ENCODE results near the gene AMD1.
"Not testable (repeated sequence)": the region's sequence is repeated elsewhere in the genome, so short reads cannot be mapped to it uniquely, and the experiment has no call there.

Gene AMD1

GRCh38 chr6:110876806-110877564, 2.4 kb downstream of the AMD1 start:
- DNase-seq, result no peak

DNA sequence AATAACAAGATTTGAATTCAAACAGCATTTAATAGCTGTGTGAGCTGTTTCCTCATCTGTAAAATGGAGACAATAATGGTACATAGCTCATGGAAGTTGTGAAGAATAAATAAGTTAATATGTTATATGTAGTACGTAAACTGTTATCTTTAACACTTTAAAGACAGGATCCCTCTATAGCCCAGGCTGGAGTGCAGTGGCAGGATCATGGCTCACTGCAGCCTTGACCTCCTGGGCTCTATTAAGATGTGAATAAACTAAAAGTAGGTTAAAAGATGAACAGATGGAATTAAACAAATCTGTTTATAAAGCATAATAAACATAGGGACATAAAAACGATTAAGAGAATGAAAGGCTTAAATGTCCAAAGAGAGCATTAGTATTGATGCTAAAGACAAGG, 3.0 kb downstream of the AMD1 start:
- DNase-seq, result no peak

DNA sequence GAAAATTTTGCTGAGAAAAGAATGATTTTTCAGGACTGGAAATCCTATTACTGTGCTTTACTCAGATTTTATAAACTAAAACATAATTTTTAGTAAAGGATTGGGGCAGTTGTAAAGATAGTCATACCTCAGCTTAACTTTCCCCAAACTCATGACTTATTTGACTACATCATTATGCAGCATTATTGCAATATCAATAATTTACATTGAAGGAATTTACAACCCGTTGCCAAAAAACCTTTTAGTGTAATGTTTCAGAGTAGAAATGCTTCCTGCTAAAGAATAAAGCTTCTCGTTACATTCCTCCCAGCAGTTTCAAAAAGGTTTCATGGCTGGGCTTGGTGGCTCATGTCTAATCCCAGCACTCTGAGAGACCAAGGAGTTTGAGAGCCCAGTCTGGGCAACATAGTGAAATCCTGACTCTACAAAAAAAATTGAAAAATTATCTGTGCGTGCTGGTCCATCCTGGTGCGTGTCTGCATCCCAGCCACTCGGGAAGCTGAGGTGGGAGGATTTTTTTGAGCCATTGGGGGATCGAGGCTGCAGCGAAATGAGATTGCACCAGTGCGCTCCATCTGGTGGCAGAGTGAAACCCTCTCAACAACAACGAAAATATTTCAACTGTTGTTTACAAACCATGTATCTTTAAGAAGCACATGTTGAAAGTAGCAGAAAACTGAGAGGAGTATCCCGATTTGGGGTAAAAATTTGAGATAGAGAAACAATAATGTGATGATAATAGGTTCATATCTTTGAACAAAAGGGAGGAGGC, 4.4 kb downstream of the AMD1 start:
- peak in 38 of 58 donors; percentile 4 to 62 (median 26) for DNase-seq

- no peak for DNase-seq
Measured at GRCh38 chr6:110880651-110881050, 6.1 kb downstream of the AMD1 start.

DNA sequence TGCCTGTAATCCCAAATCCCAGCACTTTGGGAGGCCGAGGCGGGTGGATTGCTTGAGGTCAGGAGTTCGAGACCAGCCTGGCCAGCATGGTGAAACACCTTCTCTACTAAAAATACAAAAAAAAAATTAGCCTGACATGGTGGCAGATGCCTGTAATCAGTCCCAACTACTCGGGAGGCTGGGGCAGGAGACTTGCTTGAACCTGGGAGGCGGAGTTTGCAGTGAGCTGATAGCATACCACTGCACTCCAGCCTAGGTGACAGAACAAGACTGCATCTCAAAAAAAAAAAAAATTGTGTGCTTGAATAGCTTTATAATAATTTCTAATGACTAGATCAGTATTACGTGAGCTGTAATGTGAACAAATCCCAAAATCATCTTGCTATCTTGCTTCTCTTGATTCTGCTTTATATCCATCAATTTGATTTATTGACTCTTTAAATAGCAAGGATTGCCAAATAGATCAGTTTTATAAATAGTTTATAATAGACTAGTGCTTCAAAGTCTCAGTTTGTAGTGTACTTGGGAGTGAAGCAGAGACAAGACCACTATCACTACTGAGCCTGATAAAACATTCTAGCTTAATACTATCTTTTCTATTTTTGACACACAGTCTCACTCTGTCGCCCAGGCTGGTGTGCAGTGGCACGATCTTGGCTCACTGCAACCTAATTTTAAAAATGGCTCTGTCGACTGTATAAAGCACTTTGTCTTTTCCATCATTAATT, 7.1 kb downstream of the AMD1 start:
- DNase-seq, result no peak

GRCh38 chr6:110882274-110882619, 7.7 kb downstream of the AMD1 start:
- DNase-seq, result no peak

GRCh38 chr6:110882824-110883554, 8.4 kb downstream of the AMD1 start:
- DNase-seq, result peak in 2 of 58 donors; percentile 12 to 15

DNA sequence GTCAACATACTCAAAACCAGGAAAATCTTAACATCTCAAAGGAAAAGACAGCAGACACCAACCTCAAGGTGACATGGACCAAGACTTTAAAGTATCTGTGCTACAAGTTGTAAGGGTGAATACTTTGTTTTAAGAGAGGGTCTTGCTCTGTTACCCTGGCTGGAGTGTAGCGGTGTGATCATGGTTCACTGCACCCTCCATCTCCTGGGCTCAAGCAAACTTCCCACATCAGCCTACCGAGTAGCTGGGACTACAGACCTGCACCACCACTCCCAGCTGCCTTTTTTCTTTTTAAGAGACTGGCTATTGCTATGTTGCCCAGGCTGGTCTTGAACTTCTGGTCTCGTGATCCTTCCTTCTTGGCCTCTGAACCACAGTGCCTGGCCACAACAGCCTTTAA, 9.7 kb downstream of the AMD1 start:
- no peak for DNase-seq

DNA sequence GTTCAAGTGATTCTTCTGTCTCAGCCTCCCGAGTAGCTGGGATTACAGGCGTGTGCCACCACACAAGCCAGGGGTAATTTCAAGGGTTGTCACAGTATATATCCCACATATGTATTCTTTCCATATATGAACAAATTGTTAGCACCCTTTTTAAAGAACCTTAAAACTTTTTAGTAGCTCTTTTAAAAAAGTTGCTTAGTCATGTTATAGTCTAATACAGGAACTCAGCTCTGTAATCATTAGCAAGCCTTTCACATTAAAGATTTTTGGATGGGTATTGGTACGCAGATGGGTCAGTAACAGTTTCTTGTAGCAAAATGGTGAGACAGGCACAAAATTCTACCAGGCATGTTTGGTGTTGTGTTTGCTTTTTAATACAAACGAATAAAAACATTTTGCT, 10.9 kb downstream of the AMD1 start:
- DNase-seq, result no peak

- DNase-seq, result no peak
Measured at GRCh38 chr6:110886555-110887167, 12.1 kb downstream of the AMD1 start.

GRCh38 chr6:110890288-110890687, 15.7 kb downstream of the AMD1 start:
- DNase-seq, result no peak

GRCh38 chr6:110895907-110896608, 21.5 kb downstream of the AMD1 start:
- no peak for DNase-seq

- DNase-seq, result no peak
Measured at GRCh38 chr6:110897433-110897832, 22.8 kb downstream of the AMD1 start.

GRCh38 chr6:110898111-110898510, 23.5 kb downstream of the AMD1 start:
- DNase-seq, result no peak

DNA sequence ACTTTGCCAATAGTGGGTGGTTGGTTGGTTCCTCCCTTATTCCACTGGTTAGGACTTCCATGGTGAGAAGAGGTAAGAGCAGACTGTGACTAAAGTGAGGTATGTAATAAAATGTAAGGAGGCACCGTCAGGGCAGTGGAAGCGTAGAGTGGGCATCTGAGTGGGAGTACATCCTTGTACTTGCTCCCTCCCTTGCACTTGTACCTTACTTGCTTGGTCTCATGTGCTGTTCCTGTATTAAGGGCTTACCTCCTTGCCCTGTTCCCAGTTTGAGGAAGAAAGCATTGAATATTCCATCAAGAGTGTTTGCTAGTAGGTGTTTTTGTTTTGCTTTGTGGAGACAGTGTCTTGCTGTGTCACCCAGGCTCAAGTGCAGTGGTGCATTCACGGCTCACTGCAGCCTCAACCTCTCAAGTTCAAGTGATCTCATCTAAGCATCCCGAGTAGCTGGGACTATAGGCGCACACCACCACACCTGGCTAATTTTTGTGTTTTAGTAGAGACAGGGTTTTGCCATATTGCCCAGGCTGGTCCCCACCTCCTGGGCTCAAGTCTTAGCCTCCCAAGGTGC, 25.5 kb downstream of the AMD1 start:
- DNase-seq, result no peak

DNA sequence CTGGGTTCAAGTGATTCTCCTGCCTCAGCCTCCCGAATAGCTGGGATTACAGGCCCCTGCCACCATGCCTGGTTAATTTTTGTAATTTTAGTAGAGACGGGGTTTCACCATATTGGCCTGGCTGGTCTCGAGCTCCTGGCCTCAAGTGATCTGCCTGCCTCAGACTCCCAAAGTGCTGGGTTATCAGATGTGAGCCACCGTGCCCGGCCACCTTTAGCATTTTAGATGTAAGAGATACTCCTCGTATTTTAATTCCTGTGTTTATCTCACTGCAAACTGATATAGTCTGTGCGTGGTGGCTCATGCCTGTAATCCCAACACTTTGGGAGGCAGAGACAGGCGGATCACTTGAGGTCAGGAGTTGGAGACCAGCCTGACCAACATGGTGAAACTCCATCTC, 27.0 kb downstream of the AMD1 start:
- DNase-seq, result not testable (repeated sequence)

- DNase-seq, result no peak
Measured at GRCh38 chr6:110902091-110902490, 27.5 kb downstream of the AMD1 start.

GRCh38 chr6:110906273-110906672, 31.7 kb downstream of the AMD1 start:
- not testable (repeated sequence) for DNase-seq

GRCh38 chr6:110930781-110931180, 56.2 kb downstream of the AMD1 start:
- no peak for DNase-seq

GRCh38 chr6:110933912-110934311, 59.3 kb downstream of the AMD1 start:
- DNase-seq, result no peak
